Panc1 (cell line): ENCODE measurements around the gene LITAF. TPM values are rescaled to one million over a fixed set of nuclear protein-coding genes. Genes with fewer than 3 reads are reported as not detected.

Source experiments
- ATAC-seq: fragments of 200-7000 bp; cut with Tn5 transposase; 2 replicates; pipeline ENCODE4 v1.9.1; 2020; ENCODE audit warnings: mild to moderate bottlenecking, moderate library complexity
- BruUV-seq: library from RNA; stranded (reverse); fragments of 400-500 nt; replicated peaks from 2 replicates; lab custom pipeline; 2021; lab: Mats Ljungman, UMichigan
- CTCF ChIA-PET: fragments of 300-600 bp; sonication (Branson Sonifier 250); formaldehyde crosslinking; loops from one replicate; lab custom pipeline; 2022; ENCODE audit warnings: antibody characterized with exemption; lab: Charles Lee
- POLR2A ChIA-PET: fragments of 300-600 bp; sonication (Branson Sonifier 250); formaldehyde crosslinking; loops from one replicate; lab custom pipeline; 2022; ENCODE audit warnings: antibody characterized with exemption; lab: Charles Lee
- DNase-seq: peaks from one replicate; pipeline ENCODE4 v3.0.0-alpha.2; 2010; ENCODE audit warnings: low read depth, low spot score
- H3K27ac ChIP-seq: 2 replicates; pipeline ENCODE4 v1.5.1; 2011; ENCODE audit warnings: mild to moderate bottlenecking, low read length, inconsistent platforms
- H3K27me3 ChIP-seq: fragments of 200-500 bp; sonication (Bioruptor generic); 2 replicates; pipeline ENCODE4 v1.6.0; 2014; ENCODE audit warnings: low read length, inconsistent platforms; ENCODE audit not compliant: control insufficient read depth, insufficient read depth
- H3K36me3 ChIP-seq: fragments of 200-500 bp; sonication (Bioruptor generic); 2 replicates; pipeline ENCODE4 v1.5.1; 2014; ENCODE audit warnings: inconsistent platforms, mild to moderate bottlenecking, low read length, moderate library complexity; ENCODE audit not compliant: control insufficient read depth, insufficient read depth
- H3K4me1 ChIP-seq: 2 replicates; pipeline ENCODE4 v1.5.1; 2011; ENCODE audit warnings: inconsistent platforms, mild to moderate bottlenecking, low read length, moderate library complexity; ENCODE audit not compliant: control insufficient read depth, insufficient read depth
- H3K4me3 ChIP-seq, 2 experiments: 2 replicates each; pipeline ENCODE4 v1.5.1; 2011 to 2012; ENCODE audit warnings: low read depth in 2 of 2, low read length in 2 of 2, mild to moderate bottlenecking in 2 of 2, inconsistent platforms in 1 of 2, moderate library complexity in 1 of 2
- H3K9me3 ChIP-seq: fragments of 200-500 bp; sonication (Bioruptor generic); 2 replicates; pipeline ENCODE4 v1.5.1; 2014; ENCODE audit warnings: low read depth, mild to moderate bottlenecking, inconsistent platforms, low read length, moderate library complexity; ENCODE audit not compliant: control insufficient read depth, insufficient read depth
- POLR2AphosphoS5 ChIP-seq: IDR thresholded peaks from 2 replicates; pipeline ENCODE4 v1.6.1; 2012; ENCODE audit warnings: mild to moderate bottlenecking, low read depth, low read length, moderate library complexity
- SIN3A ChIP-seq: IDR thresholded peaks from 2 replicates; pipeline ENCODE4 v1.6.1; 2012; ENCODE audit warnings: low read depth, mild to moderate bottlenecking, low read length, moderate library complexity, borderline replicate concordance; ENCODE audit not compliant: insufficient read depth
- TCF7L2 ChIP-seq: IDR thresholded peaks from 2 replicates; pipeline ENCODE4 v1.6.1; 2011; ENCODE audit warnings: mild to moderate bottlenecking, low read depth, low read length, inconsistent platforms
- in situ Hi-C: cut with HindIII; loops from 2 replicates; pipeline ENCODE4 v1.10.0; 2016; ENCODE audit warnings: low sequenced_read_pairs, low pct_unique_long_range_greater_than_20kb
- intact Hi-C: fragments of 100-400 bp; cut with micrococcal nuclease; formaldehyde crosslinking; loops from one replicate; pipeline ENCODE4 v1.10.0; 2022; ENCODE audit not compliant: unreplicated experiment
- total RNA-seq: library from RNA; stranded (reverse); gene quantifications from one replicate; pipeline ENCODE4 v1.2.1, GENCODE V29; 2021; ENCODE audit not compliant: unreplicated experiment
- TF ChIP-seq, protein P1 (sequence below), 2 experiments: IDR thresholded peaks; 2 replicates each; pipeline ENCODE4 v1.6.1; 2011 to 2012; ENCODE audit warnings: low read depth in 2 of 2, control low read depth in 1 of 2, low read length in 1 of 2, mild to moderate bottlenecking in 1 of 2, moderate library complexity in 1 of 2; ENCODE audit not compliant: insufficient read depth in 1 of 2
- TF ChIP-seq, protein P2 (sequence below): fragments of 450-650 bp; IDR thresholded peaks from 2 replicates; pipeline ENCODE4 v1.5.1; 2017; ENCODE audit warnings: mild to moderate bottlenecking

Gene LITAF
- total RNA-seq, 1 experiment from 2014 or later = 85.2 TPM

DNA sequence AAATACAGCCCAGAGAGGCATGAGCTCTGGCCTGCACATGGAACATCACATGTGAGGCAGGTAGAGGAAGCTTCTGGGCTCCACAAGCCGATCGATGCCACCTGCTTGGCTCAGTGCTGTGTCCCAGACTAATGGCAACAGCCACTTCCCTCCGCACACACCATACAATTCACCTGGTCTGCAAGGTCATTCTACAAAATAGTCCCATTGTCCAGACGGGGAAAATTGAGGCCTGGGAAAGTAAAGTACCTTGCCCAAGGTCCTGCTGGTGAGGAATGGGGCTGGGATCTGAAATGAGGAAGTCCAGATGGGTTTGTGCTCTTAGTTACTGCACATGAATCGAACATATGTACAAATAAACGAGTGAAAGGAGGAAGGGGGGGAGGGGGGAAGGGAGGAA is 88.0 kb downstream of the LITAF start:
- no peaks in the 10 kb centered on the region for H3K9me3 ChIP-seq
- no peak for TF ChIP-seq POLR2AphosphoS5
- no peak for TF ChIP-seq SIN3A
- no peak for TF ChIP-seq TCF7L2
- TF ChIP-seq, protein P1, sequence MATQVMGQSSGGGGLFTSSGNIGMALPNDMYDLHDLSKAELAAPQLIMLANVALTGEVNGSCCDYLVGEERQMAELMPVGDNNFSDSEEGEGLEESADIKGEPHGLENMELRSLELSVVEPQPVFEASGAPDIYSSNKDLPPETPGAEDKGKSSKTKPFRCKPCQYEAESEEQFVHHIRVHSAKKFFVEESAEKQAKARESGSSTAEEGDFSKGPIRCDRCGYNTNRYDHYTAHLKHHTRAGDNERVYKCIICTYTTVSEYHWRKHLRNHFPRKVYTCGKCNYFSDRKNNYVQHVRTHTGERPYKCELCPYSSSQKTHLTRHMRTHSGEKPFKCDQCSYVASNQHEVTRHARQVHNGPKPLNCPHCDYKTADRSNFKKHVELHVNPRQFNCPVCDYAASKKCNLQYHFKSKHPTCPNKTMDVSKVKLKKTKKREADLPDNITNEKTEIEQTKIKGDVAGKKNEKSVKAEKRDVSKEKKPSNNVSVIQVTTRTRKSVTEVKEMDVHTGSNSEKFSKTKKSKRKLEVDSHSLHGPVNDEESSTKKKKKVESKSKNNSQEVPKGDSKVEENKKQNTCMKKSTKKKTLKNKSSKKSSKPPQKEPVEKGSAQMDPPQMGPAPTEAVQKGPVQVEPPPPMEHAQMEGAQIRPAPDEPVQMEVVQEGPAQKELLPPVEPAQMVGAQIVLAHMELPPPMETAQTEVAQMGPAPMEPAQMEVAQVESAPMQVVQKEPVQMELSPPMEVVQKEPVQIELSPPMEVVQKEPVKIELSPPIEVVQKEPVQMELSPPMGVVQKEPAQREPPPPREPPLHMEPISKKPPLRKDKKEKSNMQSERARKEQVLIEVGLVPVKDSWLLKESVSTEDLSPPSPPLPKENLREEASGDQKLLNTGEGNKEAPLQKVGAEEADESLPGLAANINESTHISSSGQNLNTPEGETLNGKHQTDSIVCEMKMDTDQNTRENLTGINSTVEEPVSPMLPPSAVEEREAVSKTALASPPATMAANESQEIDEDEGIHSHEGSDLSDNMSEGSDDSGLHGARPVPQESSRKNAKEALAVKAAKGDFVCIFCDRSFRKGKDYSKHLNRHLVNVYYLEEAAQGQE (IDR thresholded peaks at IDR 0.05; ENCODE audit: insufficient read depth in 1 of 2, low read depth in 2 of 2, low read length in 1 of 2) = no peak
- TF ChIP-seq, protein P2, sequence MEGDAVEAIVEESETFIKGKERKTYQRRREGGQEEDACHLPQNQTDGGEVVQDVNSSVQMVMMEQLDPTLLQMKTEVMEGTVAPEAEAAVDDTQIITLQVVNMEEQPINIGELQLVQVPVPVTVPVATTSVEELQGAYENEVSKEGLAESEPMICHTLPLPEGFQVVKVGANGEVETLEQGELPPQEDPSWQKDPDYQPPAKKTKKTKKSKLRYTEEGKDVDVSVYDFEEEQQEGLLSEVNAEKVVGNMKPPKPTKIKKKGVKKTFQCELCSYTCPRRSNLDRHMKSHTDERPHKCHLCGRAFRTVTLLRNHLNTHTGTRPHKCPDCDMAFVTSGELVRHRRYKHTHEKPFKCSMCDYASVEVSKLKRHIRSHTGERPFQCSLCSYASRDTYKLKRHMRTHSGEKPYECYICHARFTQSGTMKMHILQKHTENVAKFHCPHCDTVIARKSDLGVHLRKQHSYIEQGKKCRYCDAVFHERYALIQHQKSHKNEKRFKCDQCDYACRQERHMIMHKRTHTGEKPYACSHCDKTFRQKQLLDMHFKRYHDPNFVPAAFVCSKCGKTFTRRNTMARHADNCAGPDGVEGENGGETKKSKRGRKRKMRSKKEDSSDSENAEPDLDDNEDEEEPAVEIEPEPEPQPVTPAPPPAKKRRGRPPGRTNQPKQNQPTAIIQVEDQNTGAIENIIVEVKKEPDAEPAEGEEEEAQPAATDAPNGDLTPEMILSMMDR = no peak
- BruUV-seq = no TSS peak
- no peaks in the 10 kb centered on the region for H3K36me3 ChIP-seq
- H3K27me3 ChIP-seq = no peaks in the 10 kb centered on the region
- POLR2A ChIA-PET = no interaction called here
- H3K4me1 ChIP-seq = peaks cover 44% of the 10 kb centered on the region
- H3K4me3 ChIP-seq = no peak overlapping the region
- CTCF ChIA-PET = no interaction called here
- ATAC-seq = no peak
- in situ Hi-C loops (no loop called here), intact Hi-C loops (no loop called here)
- no peak for DNase-seq
- H3K27ac ChIP-seq = peak overlapping the region; percentile 77

DNA sequence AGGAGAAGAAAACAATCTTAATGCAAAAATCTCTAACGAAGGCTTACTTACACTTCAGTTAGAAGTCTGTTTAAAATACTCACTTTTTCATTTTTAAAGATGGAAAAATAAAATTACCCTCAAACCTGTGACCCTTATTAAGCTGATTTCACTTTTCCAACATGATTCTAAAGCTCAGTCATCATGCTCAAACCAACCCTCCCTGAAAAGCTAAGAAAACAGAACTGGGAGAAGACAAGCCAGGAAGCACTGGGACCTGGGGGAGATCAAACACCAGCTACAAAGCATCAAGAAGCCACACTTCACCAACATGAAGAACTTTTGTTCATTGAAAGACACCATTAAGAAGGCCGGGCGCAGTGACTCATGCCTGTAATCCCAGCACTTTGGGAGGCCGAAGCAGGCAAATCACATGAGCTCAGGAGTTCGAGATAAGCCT is 88.8 kb downstream of the LITAF start:
- Histone ChIP-seq H3K9me3 (no peaks in the 10 kb centered on the region), H3K27me3 (no peaks in the 10 kb centered on the region), H3K4me3 (no peak overlapping the region), H3K4me1 (peaks cover 44% of the 10 kb centered on the region), H3K27ac (peak overlapping the region; percentile 90), H3K36me3 (no peaks in the 10 kb centered on the region)
- POLR2A ChIA-PET = no interaction called here
- in situ Hi-C loops (no loop called here), intact Hi-C loops (no loop called here)
- DNase-seq (peak; percentile 35), ATAC-seq (peak; percentile 17; the same call in 1 of the 2 replicates)
- no TSS peak for BruUV-seq
- CTCF ChIA-PET = interaction anchor here (1.1 kb wide), 1 partner anchor 34 kb away, joined by 3 read pairs; no protein-coding TSS in a partner anchor
- no peak for TF ChIP-seq POLR2AphosphoS5
- no peak for TF ChIP-seq TCF7L2
- TF ChIP-seq, protein P1 (IDR thresholded peaks at IDR 0.05; ENCODE audit: insufficient read depth in 1 of 2, low read depth in 2 of 2, low read length in 1 of 2) = no peak
- TF ChIP-seq, protein P2 = no peak
- TF ChIP-seq SIN3A = no peak
